ENCODE measurements around the gene ABHD3. TPM values are rescaled to one million over a fixed set of nuclear protein-coding genes. Genes with fewer than 3 reads are reported as not detected.
A peak's percentile ranks its signal among the peaks of the same experiment; 100 is the strongest.
"Not testable (repeated sequence)": the region's sequence is repeated elsewhere in the genome, so short reads cannot be mapped to it uniquely, and the experiment has no call there.

Gene ABHD3
- total RNA-seq, 8 experiments from 2014 or later, result 4.0 to 8.1 (median 6.4) TPM

DNA sequence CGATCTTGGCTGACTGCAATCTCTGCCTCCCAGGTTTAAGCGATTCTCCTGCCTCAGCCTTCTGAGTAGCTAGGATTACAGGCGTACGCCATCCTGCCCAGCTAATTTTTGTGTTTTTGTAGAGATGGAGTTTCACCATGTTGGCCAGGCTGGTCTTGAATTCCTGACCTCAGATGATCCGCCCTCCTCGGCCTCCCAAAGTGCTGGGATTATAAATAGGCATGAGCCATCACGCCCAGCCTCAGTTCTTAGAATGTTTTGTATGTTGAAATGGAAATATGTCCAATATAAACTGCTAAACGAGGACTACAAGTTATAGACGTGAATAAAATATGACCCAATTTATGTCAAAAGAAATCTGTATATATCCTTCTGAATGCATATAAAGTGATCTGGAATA, 82.9 kb downstream of the ABHD3 start:
- H3K4me3 ChIP-seq; H3K4me1 ChIP-seq (replicated peaks in 1 of 2); H3K27ac ChIP-seq; ATAC-seq (replicated peaks in 6 of 8): not testable (repeated sequence)
- in situ Hi-C loops (cut with MboI; ENCODE audit: low pct_unique_long_range_greater_than_20kb in 2 of 9, low sequenced_read_pairs in 9 of 9, unreplicated experiment in 9 of 9), result loop anchor here in 1 of 9 experiments (25.0 kb wide), 1 partner anchor 116 kb away; the partner anchor contains the start of gene MIB1
- WGBS, 10 experiments, result 86 to 100% (median 91%) methylated on average over 2 to 9 of the region's 9 CpGs

DNA sequence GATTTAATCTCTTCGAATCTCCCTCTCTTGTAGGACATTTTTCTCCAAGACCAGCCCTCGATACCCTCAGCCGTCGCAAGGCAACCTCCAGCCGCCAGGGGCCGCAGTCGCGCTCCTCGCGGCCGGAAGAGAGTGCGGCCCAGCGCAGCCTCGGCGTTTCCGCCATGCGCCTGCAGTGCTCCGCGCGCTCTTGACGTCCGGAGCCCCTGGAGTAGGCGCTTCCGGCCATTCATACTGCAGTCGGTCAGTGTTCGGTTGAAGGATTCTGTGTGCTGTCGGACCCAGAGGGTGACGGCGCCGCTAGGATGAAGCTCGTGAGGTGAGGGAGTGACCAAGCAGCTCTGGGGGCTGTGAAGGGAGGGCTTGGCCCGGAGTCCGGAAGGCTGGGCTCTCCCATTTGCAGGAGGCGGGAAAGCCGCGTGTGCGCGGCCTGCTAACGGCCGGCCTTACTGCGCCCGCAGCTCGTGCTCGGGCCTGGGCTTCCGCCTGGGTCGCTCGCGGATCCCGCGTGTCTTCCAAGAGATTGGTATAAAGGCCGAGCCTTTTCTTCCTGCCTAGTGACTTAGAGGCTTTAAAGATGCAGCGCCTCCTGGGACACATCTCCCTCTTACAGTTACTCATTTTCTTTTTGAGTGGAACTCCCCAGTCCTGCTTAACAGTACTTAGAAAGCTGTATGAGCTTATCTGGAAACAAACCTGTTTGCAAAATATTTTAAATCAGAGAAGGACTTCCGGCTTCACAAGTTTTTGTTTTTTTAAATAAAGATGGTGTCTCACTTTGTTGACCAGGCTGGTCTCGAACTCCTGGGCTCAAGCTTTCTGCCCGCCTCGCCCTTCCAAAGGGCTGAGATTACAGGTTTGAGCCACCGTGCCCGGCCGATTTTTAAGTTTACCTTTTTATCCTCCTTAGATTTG, 92.2 kb downstream of the ABHD3 start, which contains the start of gene SNRPD1:
TSS of gene SNRPD1 (plus strand) at position 190 of the 915 bp plus-strand sequence. CDS start at position 306, 116 bp downstream.
- Histone ChIP-seq H3K4me3 (peak within 1 kb of the TSS; percentile 65 to 97 (median 80)), H3K4me1 (replicated peaks in 1 of 2) (peaks cover 9 to 12% of the 10 kb centered on the region in 2 donors), H3K27ac (peak within 1 kb of the TSS; percentile 84 to 94)
- 0 to 4% (median 1%) methylated on average over 2 to 21 of the region's 59 CpGs for WGBS, 10 experiments
- ATAC-seq (replicated peaks in 6 of 8), result peak; percentile 97 to 99 (median 99)
- in situ Hi-C loops (cut with MboI; ENCODE audit: low pct_unique_long_range_greater_than_20kb in 2 of 9, low sequenced_read_pairs in 9 of 9, unreplicated experiment in 9 of 9), result loop anchor here in 1 of 9 experiments (25.0 kb wide), 1 partner anchor 125 kb away; the partner anchor contains the start of gene MIB1

DNA sequence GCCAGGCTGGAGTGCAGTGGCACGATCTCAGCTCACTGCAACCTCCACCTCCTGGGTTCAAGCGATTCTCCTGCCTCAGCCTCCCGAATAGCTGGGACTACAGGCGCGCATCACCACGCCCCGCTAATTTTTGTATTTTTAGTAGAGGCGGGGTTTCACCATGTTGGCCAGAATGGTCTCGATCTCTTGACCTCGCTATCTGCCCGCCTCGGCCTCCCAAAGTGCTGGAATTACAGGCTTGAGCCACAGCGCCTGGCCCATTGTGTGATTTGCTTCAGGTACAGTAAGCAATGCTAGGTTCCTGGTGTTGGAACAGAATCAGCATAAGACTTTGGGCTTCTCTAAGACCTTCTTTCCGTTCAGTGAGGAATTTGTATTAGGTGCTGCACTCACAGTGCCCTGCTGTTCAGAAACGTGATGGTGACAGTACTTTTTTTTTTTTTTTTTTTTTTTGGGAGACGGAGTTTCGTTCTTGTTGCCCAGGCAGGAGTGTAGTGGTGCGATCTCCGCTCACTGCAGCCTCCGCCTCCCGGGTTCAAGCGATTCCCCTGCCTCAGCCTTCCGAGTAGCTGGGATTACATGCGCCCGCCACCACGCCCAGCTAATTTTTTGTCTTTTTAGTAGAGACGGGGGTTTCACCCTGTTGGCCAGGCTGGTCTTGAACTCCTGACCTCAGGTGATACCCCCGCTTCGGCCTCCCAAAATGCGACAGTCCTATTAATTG, 93.0 kb downstream of the ABHD3 start:
- peak in 3 of 8 experiments; percentile 2 to 9 (median 8) for ATAC-seq (replicated peaks in 6 of 8)
- 17 to 100% (median 91%) methylated on average over 1 to 20 of the region's 30 CpGs; no CpG with 5 or more reads in 1 of the 10 experiments for whole genome bisulfite sequencing, 10 experiments
- H3K4me3 ChIP-seq, result peak overlapping the region; percentile 65 to 97 (median 80)
- peak overlapping the region in 1 of 2 donors; percentile 94 for H3K27ac ChIP-seq
- in situ Hi-C loops (cut with MboI; ENCODE audit: low pct_unique_long_range_greater_than_20kb in 2 of 9, low sequenced_read_pairs in 9 of 9, unreplicated experiment in 9 of 9), result loop anchor here in 1 of 9 experiments (25.0 kb wide), 1 partner anchor 126 kb away; the partner anchor contains the start of gene MIB1
- peaks cover 9 to 12% of the 10 kb centered on the region in 2 donors for H3K4me1 ChIP-seq (replicated peaks in 1 of 2)

DNA sequence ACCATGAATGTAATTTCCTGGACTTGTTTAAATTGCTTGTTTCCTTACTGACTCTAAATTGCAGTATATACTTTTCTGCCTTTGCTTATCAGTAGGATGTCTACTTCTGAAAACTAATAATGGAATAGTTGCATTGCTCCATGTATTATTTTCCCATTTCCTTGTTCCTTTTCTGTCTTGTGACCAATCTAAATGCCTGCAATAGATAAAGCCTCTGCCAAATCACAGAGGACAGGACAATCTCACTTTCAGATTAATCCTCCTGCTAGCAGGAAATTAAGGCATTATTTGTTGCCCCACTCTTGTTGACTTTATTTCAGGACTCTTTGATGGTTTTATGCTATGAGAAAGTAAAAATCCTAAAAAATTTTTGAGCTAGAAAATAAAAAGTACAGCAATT, 99.4 kb downstream of the ABHD3 start:
- in situ Hi-C loops (cut with MboI; ENCODE audit: low pct_unique_long_range_greater_than_20kb in 2 of 9, low sequenced_read_pairs in 9 of 9, unreplicated experiment in 9 of 9), result loop anchor here in 1 of 9 experiments (25.0 kb wide), 1 partner anchor 132 kb away; the partner anchor contains the start of gene MIB1

DNA sequence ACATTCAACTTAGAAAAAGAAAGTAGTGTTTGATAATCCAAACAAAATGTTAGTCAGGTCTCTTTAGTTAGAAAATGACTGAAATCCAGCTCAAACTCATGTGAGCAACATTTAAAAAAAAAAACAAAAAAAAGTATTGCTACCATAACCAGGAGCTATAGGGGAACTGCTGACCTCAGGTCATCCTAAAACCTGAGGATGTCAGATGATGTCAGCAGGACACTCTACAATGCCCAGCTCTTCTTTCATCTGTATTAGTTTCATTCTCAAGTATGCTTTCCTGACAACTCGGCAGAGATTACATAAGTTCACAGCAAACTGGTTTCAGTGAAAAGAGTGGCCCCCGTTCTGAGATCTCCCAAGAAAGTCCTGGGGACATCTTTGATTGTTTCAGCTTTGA, 99.9 kb downstream of the ABHD3 start:
- in situ Hi-C loops (cut with MboI; ENCODE audit: low pct_unique_long_range_greater_than_20kb in 2 of 9, low sequenced_read_pairs in 9 of 9, unreplicated experiment in 9 of 9), result loop anchor here in 1 of 9 experiments (25.0 kb wide), 1 partner anchor 133 kb away; the partner anchor contains the start of gene MIB1
- no peak for ATAC-seq (replicated peaks in 6 of 8)
- Histone ChIP-seq H3K4me3 (no peak overlapping the region), H3K4me1 (replicated peaks in 1 of 2) (no peaks in the 10 kb centered on the region), H3K27ac (no peak overlapping the region)
- 17 to 76% (median 40%) methylated on average over 1 to 2 of the region's 2 CpGs; no CpG with 5 or more reads in 3 of the 10 experiments for WGBS, 10 experiments

More for the DNA sequence above, 99.4 kb downstream of the ABHD3 start:
- no peak for ATAC-seq (replicated peaks in 6 of 8)
- Histone ChIP-seq H3K4me1 (replicated peaks in 1 of 2) (no peaks in the 10 kb centered on the region), H3K4me3 (no peak overlapping the region), H3K27ac (no peak overlapping the region)

DNA sequence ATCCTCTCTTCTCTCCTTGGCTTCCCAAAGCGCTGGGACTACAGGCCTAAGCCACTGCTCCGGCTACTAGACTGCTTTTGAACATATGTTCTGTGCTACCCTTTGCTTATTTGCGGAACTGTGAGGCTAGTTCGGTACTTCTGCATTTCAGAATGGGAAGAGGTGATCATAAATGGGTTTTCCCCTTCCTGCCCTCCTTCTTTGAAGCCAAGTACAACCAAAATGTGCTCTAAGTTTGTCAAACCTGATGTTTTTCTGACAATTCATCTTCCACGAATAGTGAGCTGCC, 102.3 kb downstream of the ABHD3 start:
- no peak overlapping the region for H3K4me3 ChIP-seq
- in situ Hi-C loops (cut with MboI; ENCODE audit: low pct_unique_long_range_greater_than_20kb in 2 of 9, low sequenced_read_pairs in 9 of 9, unreplicated experiment in 9 of 9), result loop anchor here in 1 of 9 experiments (25.0 kb wide), 1 partner anchor 135 kb away; the partner anchor contains the start of gene MIB1
- WGBS, 10 experiments, result 84 to 100% (median 93%) methylated on average over 2 to 4 of the region's 5 CpGs; no CpG with 5 or more reads in 4 of the 10 experiments
- H3K4me1 ChIP-seq (replicated peaks in 1 of 2), result peaks cover 7 to 14% of the 10 kb centered on the region in 2 donors
- ATAC-seq (replicated peaks in 6 of 8), result no peak
- H3K27ac ChIP-seq, result no peak overlapping the region

Other genes starting within 250 kb of the ABHD3 start
- 10 to 100 TPM; 13.8 to 38.2 (median 24.2) TPM for gene ESCO1, start 104.1 kb downstream of the ABHD3 start, total RNA-seq
- 10 to 100 TPM; 28.2 to 74.8 (median 36.5) TPM for gene SNRPD1, start 92.5 kb downstream of the ABHD3 start, total RNA-seq
- gene MIB1, start 36.0 kb upstream of the ABHD3 start, total RNA-seq, result 10 to 100 TPM; 28.5 to 82.2 (median 45.1) TPM

Data from motor neuron (in vitro differentiated cells).